NCI-H1092 treated with DMSO at 0.1 percent for 48 hours (cell line): ENCODE measurements around the gene WBP2.
"Not testable (repeated sequence)": the region's sequence is repeated elsewhere in the genome, so short reads cannot be mapped to it uniquely, and the experiment has no call there.

Experiments used
- DNase-seq: peaks from one replicate; lab custom pipeline; 2025; lab: John Stamatoyannopoulos, UW

WBP2 gene

DNA sequence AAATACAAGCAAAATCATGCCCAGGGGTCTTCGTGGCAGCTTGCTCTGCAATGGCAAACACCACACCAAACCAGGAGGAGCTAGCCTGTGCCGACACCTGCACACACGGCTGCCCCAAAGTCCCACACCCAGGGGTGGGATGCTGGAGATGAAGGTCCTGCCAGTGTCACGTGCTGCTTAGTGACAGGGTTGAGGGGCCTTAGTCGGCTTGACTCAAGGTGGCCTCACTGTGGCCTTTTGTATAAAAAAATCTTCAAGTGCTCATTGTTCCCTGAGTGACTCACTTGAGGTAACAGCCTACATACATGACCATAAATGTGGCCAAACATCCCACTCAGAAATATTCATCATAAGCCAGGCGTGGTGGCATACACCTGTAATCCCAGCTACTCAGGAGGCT, 34.3 kb upstream of the WBP2 start:
- no peak for DNase-seq

DNA sequence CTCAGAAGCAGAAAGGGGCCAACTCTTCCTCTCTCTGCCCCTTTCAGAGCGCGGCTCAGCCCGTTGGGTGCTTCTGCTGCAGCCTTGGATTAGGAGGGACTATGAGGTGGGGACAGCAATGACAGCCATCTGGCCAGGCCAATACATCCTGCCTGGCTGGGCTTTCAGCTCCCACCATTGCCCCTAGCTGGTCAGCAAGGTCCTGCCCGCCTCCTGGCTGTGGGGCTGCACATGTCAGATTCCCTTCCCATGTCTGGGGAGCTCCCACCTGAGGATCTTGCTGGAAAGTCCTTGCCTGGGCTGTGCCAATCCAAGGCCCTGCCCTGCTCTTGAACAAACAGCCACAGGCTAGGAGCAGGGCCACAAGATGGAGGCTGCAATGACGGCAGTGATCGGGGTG, 33.3 kb upstream of the WBP2 start:
- DNase-seq: no peak

DNA sequence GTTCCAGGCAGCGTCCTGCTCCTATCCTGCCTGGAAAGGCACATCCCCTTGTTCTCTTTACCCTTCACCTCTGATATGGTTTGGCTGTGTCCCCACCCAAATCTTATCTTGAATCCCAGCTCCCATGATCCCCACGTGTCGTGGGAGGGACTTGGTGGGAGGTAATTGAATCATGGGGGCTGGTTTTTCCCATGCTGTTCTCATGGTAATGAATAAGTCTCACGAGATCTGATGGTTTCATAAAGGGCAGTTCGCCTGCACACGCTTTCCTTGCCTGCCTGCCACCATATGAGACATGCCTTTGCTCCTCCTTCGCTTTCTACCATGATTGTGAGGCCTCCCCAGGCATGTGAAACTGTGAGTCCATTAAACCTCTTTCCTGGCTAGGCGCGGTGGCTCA, 30.7 kb upstream of the WBP2 start:
- DNase-seq: not testable (repeated sequence)

DNA sequence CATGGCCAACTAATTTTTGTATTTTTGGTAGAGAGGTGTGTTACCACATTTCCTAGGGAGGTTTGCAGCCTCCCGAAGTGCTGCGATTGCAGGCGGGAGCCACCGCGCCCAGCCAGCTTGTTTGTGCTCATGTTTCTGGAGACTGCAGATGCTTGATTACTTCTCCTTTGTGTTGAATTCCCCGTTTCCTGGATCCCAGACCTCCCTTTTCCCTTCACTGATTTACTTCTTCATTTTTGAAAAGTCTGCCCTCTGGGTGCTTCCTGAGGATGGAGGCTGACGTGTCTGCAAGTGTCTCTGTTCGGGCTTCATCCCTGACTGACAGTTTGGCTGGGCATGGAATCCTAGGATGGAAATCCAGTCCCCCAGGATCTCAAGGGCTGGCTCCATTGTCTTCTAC, 30.3 kb upstream of the WBP2 start:
- no peak for DNase-seq

DNA sequence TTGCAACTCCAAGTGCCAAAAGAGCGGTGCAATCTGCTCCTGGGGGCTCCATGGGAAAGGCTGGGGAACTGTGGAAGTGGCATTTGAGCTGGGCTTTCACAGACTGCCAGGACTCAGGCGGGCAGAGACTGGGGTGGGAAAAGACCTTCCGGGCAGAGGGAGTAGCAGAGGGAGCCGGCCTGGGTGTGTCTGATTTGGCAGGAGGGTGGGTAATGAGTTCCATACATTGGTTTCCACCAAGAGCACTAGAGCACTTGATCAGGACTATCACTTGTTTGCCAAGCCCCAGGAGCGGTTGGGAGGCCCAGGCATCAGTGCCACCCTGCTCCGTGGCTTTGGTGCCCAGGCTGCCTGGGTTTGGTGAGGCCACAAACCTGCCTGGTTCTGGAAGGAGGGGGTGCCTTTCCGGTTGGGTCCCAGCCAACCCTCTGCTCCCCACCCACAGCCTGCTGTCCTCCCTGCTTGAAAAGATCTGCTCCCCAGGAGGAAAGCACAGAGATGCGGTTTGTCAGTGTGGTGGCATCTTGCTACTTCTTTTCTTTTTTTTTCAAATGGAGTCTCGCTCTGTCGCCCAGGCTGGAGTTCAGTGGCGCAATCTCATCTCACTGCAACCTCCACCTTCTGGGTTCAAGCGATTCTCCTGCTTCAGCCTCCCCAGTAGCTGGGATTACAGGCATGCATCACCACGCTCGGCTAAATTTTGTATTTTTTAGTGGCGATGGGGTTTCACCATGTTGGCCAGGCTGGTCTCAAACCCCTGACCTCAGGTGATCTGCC, 26.7 kb upstream of the WBP2 start:
- no peak for DNase-seq

DNA sequence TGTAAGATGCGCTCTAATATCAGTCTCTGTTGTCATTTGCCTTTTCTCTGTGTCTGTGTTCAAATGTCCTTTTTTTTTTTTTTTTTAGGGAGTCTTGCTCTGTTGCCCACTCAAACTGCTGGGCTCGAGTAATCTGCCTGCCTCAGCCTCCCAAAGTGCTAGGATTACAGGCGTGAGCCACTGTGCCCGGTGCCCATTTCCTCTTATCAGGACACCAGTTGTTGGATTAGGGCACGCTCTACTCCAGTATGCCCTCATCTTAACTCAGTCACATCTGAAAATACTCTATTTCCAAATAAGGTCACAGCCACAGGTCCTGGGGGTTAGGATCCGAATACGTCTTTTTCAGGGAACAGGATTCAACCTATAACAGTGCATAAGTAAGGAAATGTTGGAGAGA, 25.1 kb upstream of the WBP2 start:
- DNase-seq: no peak

DNA sequence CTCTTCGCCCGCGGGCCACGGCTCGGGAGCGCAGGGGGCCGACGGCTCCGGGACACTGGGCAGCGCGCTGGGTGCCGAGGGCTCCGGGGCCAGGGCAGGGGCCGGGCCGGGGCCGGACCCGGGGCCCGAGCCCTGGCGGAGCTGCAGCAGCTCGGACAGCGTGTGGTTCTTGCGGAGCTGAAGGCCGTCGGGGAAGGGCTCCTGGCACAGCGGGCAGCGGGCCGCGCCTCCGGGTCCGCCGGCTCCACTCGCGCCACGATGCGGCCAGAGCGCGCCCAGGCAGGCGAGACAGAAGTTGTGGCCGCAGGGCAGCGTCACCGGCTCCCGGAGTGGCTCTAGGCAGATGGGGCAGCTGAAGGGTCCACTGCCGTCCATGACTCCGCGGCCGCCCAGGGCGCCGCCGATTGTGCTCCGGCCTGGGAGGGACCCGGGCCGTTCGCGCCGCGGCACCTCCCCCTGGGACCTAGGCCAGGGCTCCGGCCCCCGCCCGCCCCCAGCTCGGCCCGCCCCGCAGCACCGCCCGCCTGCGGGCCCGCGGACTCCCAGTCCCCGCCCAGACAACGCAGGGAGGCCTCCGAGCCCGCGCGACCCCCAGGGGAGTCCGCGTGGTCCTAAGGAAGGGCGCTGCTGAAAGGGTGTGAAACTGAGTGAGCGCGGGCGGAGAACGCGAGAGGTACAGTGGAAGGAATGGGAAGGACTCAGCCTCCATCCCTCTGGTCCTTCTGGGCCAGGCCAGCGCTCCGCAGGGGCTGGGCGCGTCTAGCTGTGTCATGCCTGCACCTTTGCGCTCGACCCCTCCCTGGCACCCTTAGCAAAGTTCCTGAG, 23.3 kb upstream of the WBP2 start, which contains the start of gene TRIM47:
Gene TRIM47 (minus strand): TSS at position 408 of the 825 bp plus-strand sequence. CDS start 33 bp downstream, at position 375.
- peak; percentile 25 for DNase-seq

DNA sequence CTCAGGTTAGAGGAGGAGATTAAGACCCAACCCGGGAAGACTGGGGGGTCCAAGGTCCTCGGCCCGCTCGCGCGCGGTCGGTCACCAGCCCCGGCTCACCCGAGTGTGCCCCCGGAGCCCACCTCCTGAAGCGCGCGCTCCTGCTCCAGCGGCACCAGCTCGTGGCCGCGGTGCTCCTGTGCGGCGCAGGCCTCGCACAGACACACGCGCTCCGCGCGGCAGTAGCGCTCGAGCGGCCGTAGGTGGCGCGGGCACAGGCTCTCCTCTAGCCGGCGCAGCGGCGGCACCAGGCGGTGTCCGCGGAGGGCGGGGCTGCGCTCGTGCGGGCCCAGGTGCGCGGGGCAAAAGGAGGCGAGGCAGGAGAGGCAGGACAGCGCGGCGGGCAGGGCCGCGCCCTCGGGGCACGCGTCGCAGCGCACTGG, 22.6 kb upstream of the WBP2 start:
- DNase-seq: peak; percentile 65

DNA sequence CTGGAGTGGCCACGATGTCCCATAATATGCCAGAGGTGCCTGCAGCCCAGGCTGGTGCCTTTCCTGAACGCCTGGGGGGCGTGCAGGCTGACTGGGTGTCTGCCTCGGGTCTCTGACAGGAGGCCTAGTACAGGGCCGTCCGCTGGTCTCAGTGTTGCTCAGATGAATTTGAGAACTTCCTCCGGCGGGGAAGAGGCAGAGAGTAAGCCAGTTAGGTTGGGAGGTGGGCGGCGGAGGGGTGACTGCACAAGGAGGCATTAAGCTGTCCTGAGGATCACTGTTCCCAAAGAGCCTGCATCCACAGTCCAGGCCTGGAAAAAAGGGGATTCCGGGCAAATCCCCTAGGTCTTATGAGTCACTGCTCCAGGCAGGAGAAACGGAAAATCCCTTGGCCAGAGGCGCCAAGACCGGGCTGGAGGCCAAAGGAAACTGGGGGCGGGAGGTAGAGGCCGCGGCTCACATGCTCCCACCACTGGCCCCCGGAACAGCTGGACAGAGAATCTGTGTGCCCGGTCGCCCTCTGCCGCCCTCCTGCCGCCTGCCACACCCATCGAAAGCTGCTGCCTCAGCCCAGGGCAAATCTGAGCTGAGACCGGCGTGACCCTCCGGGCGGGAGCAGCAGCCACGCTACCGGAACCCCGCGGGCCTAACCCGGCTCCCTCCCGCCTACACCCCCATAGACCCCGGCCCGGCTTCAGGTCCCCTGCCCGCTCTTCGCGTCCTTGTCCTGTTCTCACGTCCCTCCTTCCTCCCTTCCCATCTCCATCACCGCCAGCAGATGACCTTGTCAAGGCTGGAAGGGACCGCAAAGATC, 22.0 kb upstream of the WBP2 start:
- DNase-seq: peak; percentile 61

DNA sequence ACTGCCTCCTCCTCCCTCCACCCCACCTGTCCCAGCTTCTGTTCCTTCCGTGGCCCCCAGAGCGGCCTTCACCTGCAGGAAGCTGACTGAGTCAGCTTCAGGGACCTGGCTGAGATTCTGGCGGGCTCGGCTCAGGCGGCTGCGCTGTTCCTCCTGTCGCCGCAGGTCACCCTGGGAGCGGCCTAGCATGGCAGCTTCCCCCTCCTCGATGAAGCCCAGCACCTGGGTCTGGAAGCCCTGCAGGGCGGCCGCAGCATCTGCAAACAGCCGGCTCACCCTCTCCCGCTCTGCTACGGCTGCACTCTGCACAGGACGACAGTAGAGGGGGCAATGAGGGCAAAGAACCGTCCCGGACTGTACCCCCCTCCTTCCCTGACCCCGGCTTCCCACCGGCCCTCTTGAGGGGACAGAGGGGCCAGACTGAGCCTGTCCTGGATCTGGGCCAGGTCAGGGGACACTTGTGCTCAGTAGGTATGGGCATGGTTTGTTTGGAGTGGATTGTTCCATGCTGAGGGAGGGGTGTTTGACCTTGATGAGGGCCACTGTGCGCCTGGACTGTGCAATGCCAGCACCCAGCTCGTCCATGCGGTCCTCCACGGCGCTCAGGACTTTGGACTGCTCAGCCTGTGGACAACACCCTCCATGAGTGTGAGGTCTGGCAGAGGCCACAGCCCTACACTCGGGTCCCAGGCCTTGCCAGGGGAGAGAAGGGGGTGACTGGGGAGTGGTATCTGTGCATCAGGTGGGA, 21.2 kb upstream of the WBP2 start:
- DNase-seq: peak; percentile 45

DNA sequence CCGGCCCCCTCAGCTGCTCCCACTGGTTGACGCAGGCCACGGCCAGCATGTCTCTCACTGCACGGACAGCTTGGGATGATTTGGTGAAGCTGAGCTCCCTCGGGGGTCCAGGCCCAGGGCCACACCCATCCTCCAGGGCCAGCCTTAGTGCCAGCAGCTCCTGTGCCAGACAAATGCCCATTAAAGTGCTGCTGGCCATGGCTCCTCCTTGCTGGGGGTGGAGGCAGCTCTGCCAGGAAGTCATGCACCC, 20.7 kb upstream of the WBP2 start:
- no peak for DNase-seq

DNA sequence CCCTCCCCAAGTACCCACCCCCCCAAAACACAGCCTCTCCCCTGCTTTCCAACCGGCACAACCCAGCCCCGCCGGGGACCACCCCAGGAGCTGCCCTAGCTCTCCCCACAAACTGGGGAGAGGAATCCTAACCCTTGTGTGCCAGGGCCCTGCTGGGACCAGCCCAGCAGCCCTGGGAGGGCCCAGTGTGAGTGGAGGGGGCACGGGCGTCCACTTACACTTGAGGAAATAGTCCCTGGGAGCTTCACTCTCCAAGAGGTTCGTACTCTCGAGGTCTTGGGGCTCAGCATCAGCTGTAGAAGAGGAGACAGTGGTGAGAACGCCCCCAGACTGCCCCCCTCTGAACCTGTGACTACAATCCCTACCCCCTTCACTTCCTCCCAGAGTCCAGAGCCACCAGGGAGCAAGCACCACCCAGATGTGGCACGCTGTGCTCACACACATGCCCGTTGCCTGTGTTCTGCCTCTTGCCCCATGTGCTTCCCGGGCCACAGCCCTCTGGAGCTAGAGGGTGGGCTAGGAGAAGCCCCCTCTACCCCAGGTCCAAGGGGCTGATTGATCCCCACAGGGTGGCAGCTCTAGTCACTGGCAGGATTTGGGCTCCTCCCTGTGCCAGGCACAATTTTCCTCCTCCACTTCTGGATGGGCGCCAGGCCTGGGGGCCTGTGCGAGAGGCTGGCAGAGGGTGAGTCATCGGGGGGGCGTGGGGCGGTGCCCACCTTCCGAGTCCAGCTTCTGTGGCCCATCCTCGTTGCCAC, 20.2 kb upstream of the WBP2 start:
- peak; percentile 41 for DNase-seq

DNA sequence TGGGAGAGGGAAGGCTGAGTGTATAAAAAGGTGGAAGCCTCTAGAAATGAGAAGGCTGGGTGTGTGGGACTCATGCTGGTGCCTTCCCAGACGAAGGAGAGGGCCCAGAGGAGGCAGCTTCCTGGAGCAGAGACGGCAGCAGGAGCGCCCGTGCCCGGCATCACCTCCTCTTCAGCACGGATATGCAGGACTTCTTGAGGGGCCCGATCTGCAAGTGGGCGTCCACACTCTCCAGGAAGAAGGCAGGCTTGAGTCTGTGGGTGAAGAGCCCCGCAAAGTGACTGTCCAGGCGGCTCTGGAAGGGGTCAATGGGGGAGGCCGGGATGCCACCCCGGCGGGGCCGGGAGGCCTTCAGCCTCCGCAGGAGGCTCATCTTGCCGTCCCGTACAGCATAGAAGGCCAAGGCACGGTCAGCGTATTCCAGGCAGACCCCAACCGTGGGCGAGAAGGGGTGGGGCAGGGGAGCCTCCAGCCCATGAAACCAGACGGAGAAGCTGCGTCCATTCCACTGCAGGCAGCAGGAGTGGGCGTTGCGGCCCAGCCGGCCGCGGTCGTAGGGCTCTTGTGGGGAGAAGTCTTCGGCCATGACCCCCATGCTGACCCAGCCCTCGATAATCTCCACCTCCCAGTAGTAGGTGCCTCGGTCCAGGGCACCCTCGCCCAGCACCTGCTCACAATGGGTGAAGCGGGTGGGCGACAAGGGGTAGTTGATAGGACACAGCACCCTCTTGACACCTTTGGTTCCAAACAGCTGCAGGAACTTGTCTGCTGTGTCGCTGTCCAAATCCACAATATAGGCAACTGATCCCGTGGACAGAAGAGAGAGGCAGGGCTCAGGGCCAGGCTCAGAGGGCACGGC, 19.4 kb upstream of the WBP2 start:
- DNase-seq: no peak

DNA sequence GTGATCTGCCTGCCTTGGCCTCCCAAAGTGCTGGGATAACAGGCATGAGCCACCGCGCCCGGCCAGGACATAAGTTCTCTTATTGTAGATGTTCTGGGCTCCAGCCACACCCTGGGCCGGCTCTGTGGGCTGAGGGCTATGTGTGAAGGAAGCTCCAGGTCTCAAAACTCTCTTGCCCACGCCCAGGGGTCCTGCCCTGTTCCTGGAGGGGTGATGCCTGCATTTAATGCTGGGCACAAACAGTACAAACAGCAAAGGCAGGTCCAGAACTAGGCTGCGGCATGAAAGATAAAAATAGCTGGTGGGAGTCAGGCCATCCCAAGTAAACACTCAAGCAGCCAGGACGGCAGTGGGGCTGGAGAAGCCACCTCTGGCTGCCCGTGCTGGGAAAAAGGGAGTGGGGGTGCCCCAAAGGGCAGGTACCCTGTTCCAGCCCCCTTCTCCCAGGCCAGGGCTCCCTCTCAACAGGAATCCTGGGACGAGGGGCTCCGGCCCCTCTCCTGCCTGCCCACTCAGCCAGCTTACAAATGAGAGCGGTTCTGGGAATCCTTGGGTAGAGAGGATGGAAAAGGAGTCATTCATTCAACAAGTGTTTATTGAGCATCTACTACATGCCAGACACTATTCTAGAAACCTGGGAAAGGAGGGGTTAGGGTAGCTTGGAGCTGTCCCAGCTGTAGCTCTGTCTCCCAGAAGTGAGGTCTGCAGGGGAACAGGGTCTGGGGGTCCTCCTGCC, 18.6 kb upstream of the WBP2 start:
- DNase-seq: no peak

DNA sequence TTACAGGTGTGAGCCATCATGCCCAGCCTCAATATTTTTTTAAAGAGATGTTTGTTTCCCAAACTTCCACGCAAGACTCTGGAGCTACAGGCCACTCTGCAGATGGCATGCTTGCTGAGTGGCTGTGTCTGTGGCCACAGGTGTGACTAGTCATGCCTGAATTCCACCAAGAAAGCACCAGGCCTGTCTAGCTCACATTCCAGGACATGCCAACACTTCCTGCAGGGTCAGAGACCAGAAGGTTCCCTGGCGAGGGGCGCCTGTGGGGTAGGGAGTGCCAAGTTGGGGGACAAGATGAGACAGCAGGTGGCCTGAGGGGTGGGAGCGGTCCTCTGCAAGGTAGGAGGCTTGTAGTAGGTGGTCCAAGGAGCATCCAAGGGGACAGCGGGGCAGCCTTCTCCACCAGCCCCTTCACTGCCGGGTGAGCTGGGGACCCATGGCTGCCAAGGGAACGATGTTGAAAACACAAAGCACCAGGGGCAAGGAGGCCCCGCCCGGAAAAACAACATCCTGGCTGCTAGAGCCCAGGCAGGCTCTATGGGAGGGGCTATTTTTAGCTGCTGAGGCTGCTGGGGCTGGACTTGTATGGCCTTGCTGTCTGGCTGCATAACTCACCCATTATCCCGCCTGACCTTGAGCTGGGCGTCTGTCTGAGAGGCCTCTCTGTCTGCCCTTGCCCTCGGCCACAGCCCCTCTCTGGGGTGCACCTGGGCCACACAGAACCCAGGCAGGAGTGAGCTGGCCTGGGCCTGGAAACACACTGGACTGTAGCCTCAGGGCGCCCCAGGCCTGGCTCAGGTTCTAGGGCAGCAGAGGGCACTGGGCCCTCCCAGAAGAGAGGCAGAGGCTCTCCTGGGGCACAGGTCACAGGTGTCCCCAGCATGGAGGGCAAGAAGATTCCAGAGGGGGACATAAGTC, 17.6 kb upstream of the WBP2 start:
- no peak for DNase-seq

DNA sequence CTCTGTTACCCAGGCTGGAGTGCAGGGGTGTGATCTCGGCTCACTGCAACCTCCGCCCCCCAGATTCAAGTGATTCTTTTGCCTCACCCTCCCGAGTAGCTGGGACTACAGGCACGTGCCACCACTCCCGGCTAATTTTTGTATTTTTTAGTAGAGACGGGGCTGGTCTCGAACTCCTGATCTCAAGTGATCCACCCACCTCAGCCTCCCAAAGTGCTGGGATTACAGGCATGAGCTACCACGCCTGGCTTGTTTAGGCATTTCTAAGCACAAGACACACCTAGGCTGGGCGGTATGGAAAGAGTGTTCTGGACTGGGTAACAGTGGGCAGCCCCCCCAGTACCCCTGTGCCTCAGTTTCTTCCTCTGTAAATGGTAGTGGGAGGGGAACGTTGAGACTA, 15.1 kb upstream of the WBP2 start:
- not testable (repeated sequence) for DNase-seq

DNA sequence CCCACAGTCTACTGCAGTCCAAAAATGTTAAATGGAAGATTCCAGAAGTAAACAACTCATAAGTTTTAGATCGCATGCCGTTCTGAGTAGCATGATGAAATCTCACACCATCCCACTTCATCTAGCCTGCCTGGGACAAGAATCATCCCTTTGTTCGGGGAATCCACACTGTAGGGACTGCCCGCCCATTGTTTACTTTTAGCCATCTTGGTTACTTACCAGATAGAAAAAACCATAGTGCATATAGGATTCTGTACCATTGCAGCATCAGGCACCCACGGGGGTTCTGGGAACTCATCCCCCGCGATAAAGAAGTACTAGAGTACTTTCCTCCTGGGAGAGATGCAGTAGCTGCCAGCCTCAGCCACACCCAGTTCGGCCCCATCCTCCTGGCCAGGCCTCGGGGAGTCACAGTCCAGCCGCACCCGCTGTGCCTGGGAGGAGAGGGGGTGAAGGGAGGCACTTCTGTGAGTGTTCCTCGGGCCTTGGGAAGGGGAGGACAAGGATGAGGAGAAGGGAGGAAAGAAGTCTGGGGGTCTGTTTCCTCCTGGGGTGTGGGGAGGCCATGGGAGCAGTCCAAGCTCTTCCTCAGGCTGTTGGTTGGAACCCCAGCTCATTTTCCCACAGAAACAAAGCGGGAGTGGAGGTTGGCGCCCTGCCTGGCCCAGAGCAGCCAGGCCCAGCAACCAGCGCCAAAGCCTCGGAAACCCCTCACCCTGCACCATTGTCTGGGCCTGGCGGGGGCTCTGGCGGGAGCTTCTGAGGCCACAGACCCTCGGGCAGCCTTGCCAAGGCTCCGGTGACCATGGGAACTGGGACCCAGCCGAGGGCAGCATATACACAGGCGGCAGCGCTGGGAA, 14.4 kb upstream of the WBP2 start:
- peak; percentile 62 for DNase-seq
